Endodermal cell (in vitro differentiated cells): ENCODE data around the gene IZUMO1R. TPM values are rescaled to one million over a fixed set of nuclear protein-coding genes. Genes with fewer than 3 reads are reported as not detected.

Experiments
- DNase-seq: peaks from one replicate; pipeline ENCODE4 v3.0.0-alpha.2; 2017
- H3K27ac ChIP-seq: 2 replicates; pipeline ENCODE4 v1.5.1; 2013; ENCODE audit warnings: mild to moderate bottlenecking, low read depth, low read length, moderate library complexity
- H3K27me3 ChIP-seq: 2 replicates; pipeline ENCODE4 v1.6.1; 2013; ENCODE audit warnings: mild to moderate bottlenecking, low read length, moderate library complexity; ENCODE audit not compliant: insufficient read depth, control insufficient read depth, poor library complexity, severe bottlenecking
- H3K36me3 ChIP-seq: 2 replicates; pipeline ENCODE4 v1.7.0; 2013; ENCODE audit warnings: mild to moderate bottlenecking, low read length, moderate library complexity; ENCODE audit not compliant: control insufficient read depth, insufficient read depth
- H3K4me1 ChIP-seq: one replicate; pipeline ENCODE4 v1.7.0; 2013; ENCODE audit warnings: low read length; ENCODE audit not compliant: control insufficient read depth, insufficient read depth
- H3K4me3 ChIP-seq: 2 replicates; pipeline ENCODE4 v1.5.1; 2013; ENCODE audit warnings: mild to moderate bottlenecking, low read length, moderate library complexity
- H3K9ac ChIP-seq: 2 replicates; pipeline ENCODE4 v1.6.1; 2013; ENCODE audit warnings: mild to moderate bottlenecking, low read length, moderate library complexity; ENCODE audit not compliant: poor library complexity, severe bottlenecking; ENCODE audit errors: extremely low read depth
- H3K9me3 ChIP-seq: 2 replicates; pipeline ENCODE4 v1.6.1; 2013; ENCODE audit warnings: mild to moderate bottlenecking, low read length, moderate library complexity; ENCODE audit not compliant: control insufficient read depth
- H3K27ac Mint-ChIP-seq: 2 replicates; pipeline ENCODE4 v1.8.0; 2020; ENCODE audit warnings: mixed read lengths
- H3K27me3 Mint-ChIP-seq: 2 replicates; pipeline ENCODE4 v1.8.0; 2021; ENCODE audit warnings: mild to moderate bottlenecking, mixed read lengths; ENCODE audit not compliant: insufficient read depth
- H3K36me3 Mint-ChIP-seq: 2 replicates; pipeline ENCODE4 v1.8.0; 2020; ENCODE audit warnings: low read depth, mixed read lengths
- H3K4me1 Mint-ChIP-seq: 2 replicates; pipeline ENCODE4 v1.8.0; 2020; ENCODE audit warnings: mixed read lengths
- H3K4me3 Mint-ChIP-seq: 2 replicates; pipeline ENCODE4 v1.8.0; 2020; ENCODE audit warnings: mild to moderate bottlenecking, moderate library complexity, mixed read lengths
- H3K9me3 Mint-ChIP-seq: 2 replicates; pipeline ENCODE4 v1.8.0; 2020; ENCODE audit warnings: mild to moderate bottlenecking, mixed read lengths
- CTCF ChIP-seq: fragments of 200-600 bp; sonication (generic); conservative IDR thresholded peaks from 2 replicates; pipeline ENCODE4 v1.5.0; 2021; ENCODE audit warnings: antibody characterized with exemption, mild to moderate bottlenecking
- WGBS, 2 experiments: methylation state at CpG; one replicate each; pipeline versions ENCODE4 v1.1.5 to v1.1.7; 2013; ENCODE audit warnings: missing lambda C conversion rate in 2 of 2, mixed read lengths in 1 of 2; ENCODE audit not compliant: insufficient coverage in 1 of 2, insufficient read length in 1 of 2; 5-methylcytosine and 5-hydroxymethylcytosine counted together
- total RNA-seq, 2 donors: library from RNA; stranded (reverse); fragmentation: NEBNext Ultra II Directional in 1 of 2; extraction: Animal tissue kit (Norgen Biotek cat#: 25700) in 1 of 2; gene quantifications; 2 replicates in 1 of 2; 3 replicates in 1 of 2; pipeline ENCODE4 v1.2.1, GENCODE V29; 2021

Gene IZUMO1R
- total RNA-seq, 2 donors from 2014 or later, result not detected

DNA sequence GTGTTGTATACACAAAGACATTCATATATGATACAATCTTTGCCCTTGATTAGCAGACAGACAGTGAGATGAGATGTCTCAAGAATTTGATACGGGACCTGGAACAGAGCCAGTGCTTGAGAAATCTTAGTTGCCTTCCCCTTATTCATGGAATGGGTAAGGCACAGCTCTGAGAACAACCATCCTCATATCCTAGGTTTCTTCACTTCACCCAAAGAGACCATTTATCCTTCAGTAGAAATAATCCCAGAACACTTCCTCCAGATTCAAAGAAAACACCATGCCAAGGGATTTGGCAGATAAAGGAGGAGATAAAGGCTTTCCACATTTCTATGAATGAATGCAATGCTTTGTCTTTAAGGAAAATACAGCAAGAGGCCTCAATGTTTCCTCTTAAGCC, 8.8 kb upstream of the IZUMO1R start:
- Mint-ChIP-seq H3K27ac (no peak overlapping the region), H3K27me3 (no peaks in the 10 kb centered on the region), H3K4me1 (no peaks in the 10 kb centered on the region), H3K36me3 (no peaks in the 10 kb centered on the region), H3K4me3 (no peak overlapping the region), H3K9me3 (peaks cover 14% of the 10 kb centered on the region)
- 79 to 86% methylated on average over 1 of the region's 1 CpG for WGBS, 2 experiments
- no peaks in the 10 kb centered on the region for H3K4me1 ChIP-seq
- no peaks in the 10 kb centered on the region for H3K9me3 ChIP-seq
- no peak for TF ChIP-seq CTCF
- H3K36me3 ChIP-seq, result no peaks in the 10 kb centered on the region
- no peak overlapping the region for H3K27ac ChIP-seq
- H3K27me3 ChIP-seq, result no peaks in the 10 kb centered on the region
- H3K9ac ChIP-seq, result no peak overlapping the region
- DNase-seq, result no peak
- no peak overlapping the region for H3K4me3 ChIP-seq

DNA sequence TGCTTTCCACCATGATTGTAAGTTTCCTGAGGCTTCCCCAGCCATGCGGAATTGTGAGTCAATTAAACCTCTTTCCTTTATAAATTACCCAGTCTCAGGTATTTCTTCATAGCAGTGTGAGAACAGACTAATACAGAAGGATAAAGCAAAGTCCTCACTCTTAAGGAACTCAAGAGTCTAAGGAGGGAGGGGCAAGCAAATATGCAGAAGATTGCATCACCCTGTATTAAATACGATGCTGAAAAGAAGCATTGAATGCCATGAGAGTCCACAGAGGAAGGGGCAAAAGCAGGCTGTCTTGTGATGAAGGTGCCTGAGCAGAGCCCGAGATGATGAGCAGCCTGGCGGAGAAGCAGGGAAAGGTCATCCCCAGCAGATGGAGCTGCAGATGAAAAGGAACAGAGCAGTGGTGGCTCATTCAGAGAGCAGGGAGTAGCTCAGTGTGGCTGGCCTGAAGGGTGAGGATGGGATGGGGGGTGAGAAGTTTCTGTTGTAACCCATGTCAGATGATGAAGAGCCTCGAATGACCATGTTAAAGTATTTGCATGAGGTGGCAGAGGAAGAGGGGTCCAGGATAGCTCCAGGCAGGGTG, 6.3 kb upstream of the IZUMO1R start:
- peak; percentile 66 for TF ChIP-seq CTCF
- H3K9me3 ChIP-seq, result no peaks in the 10 kb centered on the region
- no peaks in the 10 kb centered on the region for H3K27me3 ChIP-seq
- Mint-ChIP-seq H3K4me3 (no peak overlapping the region), H3K27me3 (peaks cover 3% of the 10 kb centered on the region), H3K27ac (no peak overlapping the region), H3K36me3 (no peaks in the 10 kb centered on the region), H3K9me3 (no peaks in the 10 kb centered on the region), H3K4me1 (peaks cover 2% of the 10 kb centered on the region)
- 89 to 92% methylated on average over 5 of the region's 5 CpGs for WGBS, 2 experiments
- H3K27ac ChIP-seq, result no peak overlapping the region
- no peaks in the 10 kb centered on the region for H3K36me3 ChIP-seq
- peak; percentile 73 for DNase-seq
- H3K9ac ChIP-seq, result no peak overlapping the region
- H3K4me3 ChIP-seq, result no peak overlapping the region
- H3K4me1 ChIP-seq, result no peaks in the 10 kb centered on the region

DNA sequence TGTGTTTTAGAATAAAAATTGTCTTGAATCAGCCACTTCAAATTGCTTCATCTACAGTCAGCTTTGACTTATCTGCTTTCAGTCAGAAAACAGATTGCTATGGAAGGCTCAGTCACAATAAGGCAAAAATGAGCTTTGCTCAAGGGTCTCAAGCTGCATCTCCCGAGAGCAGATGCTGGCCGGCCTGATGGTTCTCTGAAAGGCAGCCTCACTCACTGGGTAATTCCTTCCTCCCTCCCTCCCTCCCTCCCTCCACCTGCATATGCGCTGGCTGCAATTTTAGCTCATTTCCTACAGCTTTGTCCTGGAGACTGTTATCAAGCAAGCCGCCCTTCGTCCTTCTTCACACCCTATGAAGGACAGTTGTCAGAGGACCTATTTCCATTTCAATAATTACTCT, 1.6 kb upstream of the IZUMO1R start:
- H3K4me3 Mint-ChIP-seq, result no peak overlapping the region
- H3K36me3 ChIP-seq, result no peaks in the 10 kb centered on the region

More for the DNA sequence above, 1.6 kb upstream of the IZUMO1R start:
- no peaks in the 10 kb centered on the region for H3K9me3 ChIP-seq
- H3K27me3 ChIP-seq, result no peaks in the 10 kb centered on the region
- H3K4me1 ChIP-seq, result no peaks in the 10 kb centered on the region
- no peak for DNase-seq
- no peaks in the 10 kb centered on the region for H3K36me3 Mint-ChIP-seq
- no peak for TF ChIP-seq CTCF
- no peak overlapping the region for H3K4me3 ChIP-seq
- 42 to 55% methylated on average over 5 of the region's 5 CpGs for WGBS, 2 experiments
- no peaks in the 10 kb centered on the region for H3K9me3 Mint-ChIP-seq
- no peak overlapping the region for H3K27ac Mint-ChIP-seq
- H3K27me3 Mint-ChIP-seq, result peaks cover 3% of the 10 kb centered on the region
- peaks cover 4% of the 10 kb centered on the region for H3K4me1 Mint-ChIP-seq
- H3K9ac ChIP-seq, result no peak overlapping the region
- H3K27ac ChIP-seq, result no peak overlapping the region
